GM13976 (cell line): ENCODE measurements around the gene PLA2G4A.

Source experiments
- DNase-seq: peaks from one replicate; pipeline ENCODE4 v3.0.0; 2012; ENCODE audit warnings: low spot score
- in situ Hi-C: fragments of 300-500 bp; cut with MboI; formaldehyde crosslinking; loops from one replicate; pipeline ENCODE4 v1.12.0; 2022; ENCODE audit warnings: low sequenced_read_pairs, mixed read lengths, inconsistent platforms; ENCODE audit not compliant: unreplicated experiment
- TF ChIP-seq, protein P1 (sequence below): IDR thresholded peaks from 2 replicates; pipeline ENCODE4 v1.5.1; 2012; ENCODE audit warnings: borderline replicate concordance, mild to moderate bottlenecking; ENCODE audit not compliant: insufficient read depth; ENCODE audit errors: extremely low read depth, missing control alignments, control extremely low read depth

PLA2G4A gene

GRCh38 chr1:187010571-187011309 lies 182.0 kb downstream of the PLA2G4A start:
- no peak for DNase-seq
- TF ChIP-seq, protein P1, sequence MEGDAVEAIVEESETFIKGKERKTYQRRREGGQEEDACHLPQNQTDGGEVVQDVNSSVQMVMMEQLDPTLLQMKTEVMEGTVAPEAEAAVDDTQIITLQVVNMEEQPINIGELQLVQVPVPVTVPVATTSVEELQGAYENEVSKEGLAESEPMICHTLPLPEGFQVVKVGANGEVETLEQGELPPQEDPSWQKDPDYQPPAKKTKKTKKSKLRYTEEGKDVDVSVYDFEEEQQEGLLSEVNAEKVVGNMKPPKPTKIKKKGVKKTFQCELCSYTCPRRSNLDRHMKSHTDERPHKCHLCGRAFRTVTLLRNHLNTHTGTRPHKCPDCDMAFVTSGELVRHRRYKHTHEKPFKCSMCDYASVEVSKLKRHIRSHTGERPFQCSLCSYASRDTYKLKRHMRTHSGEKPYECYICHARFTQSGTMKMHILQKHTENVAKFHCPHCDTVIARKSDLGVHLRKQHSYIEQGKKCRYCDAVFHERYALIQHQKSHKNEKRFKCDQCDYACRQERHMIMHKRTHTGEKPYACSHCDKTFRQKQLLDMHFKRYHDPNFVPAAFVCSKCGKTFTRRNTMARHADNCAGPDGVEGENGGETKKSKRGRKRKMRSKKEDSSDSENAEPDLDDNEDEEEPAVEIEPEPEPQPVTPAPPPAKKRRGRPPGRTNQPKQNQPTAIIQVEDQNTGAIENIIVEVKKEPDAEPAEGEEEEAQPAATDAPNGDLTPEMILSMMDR: no peak
- in situ Hi-C loops: no loop called here

DNA sequence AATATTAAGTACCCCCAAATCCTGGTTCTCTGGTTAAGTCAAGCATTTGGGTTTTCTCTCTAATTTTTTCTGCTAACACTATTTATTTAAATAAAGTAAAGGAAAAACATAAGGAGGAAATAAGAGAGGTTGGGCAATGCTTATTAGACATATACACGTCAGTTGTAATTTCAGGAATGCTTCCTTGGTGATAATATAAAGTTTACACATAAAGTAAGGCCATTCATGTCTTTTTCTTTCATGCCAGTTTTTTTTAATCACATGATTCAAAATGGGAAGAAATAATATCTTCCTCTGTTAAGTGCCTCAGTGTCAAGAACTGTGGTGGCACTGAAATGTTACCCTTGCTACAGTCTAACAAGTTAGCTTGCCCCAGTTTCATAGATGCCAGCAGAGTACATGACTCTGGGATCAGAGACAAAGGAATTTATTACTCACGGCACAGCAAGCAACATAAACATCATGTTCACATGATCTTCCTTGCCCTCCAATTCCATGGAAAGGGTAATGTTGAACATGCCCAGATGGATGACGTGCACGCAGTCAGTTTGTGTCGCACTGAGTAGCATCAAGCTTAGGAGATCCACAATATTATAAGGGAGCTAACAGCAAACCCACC lies 184.9 kb downstream of the PLA2G4A start:
- in situ Hi-C loops: no loop called here
- DNase-seq: no peak
- TF ChIP-seq, protein P1: no peak

GRCh38 chr1:187018291-187018690 lies 189.5 kb downstream of the PLA2G4A start:
- in situ Hi-C loops: no loop called here
- TF ChIP-seq, protein P1: no peak

GRCh38 chr1:187027253-187027652 lies 198.5 kb downstream of the PLA2G4A start:
- TF ChIP-seq, protein P1: no peak
- DNase-seq: no peak
- in situ Hi-C loops: no loop called here

More at GRCh38 chr1:187018291-187018690, 189.5 kb downstream of the PLA2G4A start:
- DNase-seq: no peak

DNA sequence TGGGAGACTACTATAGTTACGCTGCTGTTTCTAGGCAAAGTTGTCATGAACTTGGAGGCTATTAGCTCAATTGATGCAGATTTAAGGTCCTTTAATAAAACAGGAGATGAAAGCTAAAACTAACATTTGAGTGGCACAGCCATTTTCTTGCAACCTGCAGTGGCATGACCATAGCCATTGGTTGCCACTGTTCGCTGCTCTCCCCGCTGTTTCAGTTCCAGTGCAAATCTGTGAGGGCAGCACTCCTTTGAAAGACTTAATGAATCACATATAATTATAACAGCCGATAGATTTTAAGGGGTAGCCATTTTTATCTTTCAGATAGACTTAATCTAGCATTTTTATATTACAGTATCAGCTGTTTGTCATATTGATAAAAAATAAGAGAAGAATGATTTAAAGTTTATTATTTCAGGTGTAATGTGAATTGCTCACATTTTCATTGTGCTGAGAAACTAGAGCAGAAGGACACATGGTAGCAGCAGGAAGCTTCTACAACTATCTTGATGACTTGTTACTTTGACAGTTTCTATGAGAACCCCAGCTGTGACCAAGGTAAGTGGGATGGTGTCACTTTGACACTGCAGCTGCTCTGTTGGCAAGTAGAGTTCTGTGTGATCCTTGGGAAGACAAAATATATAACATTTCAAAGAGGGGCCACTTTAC lies 203.7 kb downstream of the PLA2G4A start:
- in situ Hi-C loops: no loop called here
- DNase-seq: no peak
- TF ChIP-seq, protein P1: no peak

- in situ Hi-C loops: no loop called here
- no peak for DNase-seq
- TF ChIP-seq, protein P1: no peak
Observed at GRCh38 chr1:187032982-187033692, 204.4 kb downstream of the PLA2G4A start.
